Endometrial microvascular endothelial cells (primary cell): Measurements from ENCODE around the gene DHDDS. TPM values are rescaled to one million over a fixed set of nuclear protein-coding genes. Genes with fewer than 3 reads are reported as not detected.
"Not testable (repeated sequence)": the region's sequence is repeated elsewhere in the genome, so short reads cannot be mapped to it uniquely, and the experiment has no call there.

Source experiments
- in situ Hi-C: cut with HindIII; loops from 2 replicates; pipeline ENCODE4 v1.10.0; 2017; ENCODE audit warnings: low sequenced_read_pairs, low pct_unique_long_range_greater_than_20kb; ENCODE audit errors: inconsistent ontology term
- total RNA-seq: library from RNA; depleted of rRNA; stranded (reverse); fragments of >200 nt; gene quantifications from one replicate; pipeline ENCODE4 v1.2.3, GENCODE V29; 2015; ENCODE audit errors: inconsistent ontology term

DHDDS gene
- total RNA-seq, 1 donor from 2014 or later, result 65.2 TPM

DNA sequence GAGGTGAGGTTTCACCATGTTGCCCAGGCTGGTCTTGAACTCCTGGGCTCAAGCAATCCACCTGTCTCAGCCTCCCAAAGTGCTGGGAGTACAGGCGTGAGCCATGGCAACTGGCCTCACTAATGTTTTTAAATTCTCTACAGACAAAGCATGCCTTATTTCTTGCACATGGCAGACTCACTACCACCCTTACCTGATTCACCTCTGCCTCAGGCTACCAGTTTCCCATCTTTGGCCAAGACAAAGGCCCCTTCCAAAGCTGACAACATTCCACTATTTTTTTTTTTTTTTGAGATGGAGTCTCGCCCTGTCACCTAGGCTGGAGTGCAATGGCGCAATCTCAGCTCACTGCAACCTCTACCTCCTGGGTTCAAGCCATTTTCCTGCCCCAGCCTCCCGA lies 83.7 kb downstream of the DHDDS start:
- in situ Hi-C loops, result not testable (repeated sequence)

DNA sequence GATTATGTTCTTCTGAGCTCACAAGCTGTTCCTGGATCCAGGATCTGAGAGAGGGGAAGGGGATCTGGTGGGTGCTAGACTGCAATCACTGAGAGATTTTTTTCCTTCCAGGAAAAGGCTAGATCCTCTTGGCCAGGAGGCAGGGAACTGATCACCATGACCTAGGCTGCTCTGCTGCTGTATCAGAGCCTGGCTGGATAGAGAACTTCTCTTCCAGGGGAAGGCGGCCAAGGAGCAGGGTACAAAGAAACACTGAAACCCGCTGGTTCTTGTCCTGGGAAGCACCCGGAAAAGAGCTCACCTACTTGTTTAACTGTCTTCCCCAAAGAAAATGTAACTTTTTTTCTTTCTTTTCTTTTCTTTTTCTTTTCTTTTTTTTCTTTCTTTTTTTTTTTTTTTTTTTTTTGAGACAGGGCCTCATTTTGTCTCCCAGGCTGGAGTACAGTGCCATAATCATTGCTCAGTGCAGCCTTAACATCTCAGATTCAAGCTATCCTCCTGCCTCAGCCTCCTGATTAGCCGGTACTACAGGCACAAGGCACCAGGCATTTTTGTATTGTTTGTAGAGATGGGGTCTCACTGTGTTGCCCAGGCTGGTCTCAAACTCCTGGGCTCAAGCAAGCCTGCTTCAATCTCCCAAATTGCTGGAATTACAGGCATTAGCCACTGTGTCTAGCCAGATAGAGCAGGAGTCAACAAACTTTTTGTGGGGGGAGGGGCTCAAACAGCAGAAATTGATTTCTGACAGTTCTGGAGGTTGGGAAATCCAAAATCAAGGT lies 85.1 kb downstream of the DHDDS start:
- in situ Hi-C loops, result no loop called here

DNA sequence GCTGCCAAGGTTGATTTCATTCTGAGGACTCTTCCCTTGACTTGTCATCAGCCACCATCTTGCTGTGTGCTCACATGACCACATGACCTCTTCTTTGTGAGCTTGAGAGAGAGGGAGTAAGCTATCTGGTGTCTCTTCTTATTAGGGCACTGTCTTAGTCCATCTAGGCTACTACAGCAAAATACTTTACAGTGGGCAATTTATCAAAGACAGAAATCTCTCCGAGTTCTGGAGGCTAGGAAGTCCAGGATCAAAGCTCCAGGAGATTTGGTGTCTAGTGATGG lies 85.6 kb downstream of the DHDDS start:
- in situ Hi-C loops, result no loop called here

DNA sequence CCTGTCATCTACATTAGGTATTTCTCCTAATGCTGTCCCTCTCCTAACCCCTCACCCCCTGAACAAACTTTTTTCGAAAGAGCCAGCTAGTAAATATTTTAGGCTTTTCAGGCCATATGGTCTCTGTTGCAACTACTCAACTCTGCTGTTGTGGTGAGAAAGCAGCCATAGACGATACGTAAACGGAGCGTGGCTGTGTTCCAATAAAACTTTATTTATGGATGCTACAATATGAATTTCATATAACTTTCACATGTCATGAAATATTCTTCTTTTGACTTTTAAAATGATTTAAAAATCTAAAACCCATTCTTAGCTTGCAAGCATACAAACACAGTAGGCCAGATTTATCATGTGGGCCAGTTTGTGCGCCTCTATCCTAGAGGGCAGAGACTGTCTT lies 86.2 kb downstream of the DHDDS start:
- in situ Hi-C loops, result no loop called here

DNA sequence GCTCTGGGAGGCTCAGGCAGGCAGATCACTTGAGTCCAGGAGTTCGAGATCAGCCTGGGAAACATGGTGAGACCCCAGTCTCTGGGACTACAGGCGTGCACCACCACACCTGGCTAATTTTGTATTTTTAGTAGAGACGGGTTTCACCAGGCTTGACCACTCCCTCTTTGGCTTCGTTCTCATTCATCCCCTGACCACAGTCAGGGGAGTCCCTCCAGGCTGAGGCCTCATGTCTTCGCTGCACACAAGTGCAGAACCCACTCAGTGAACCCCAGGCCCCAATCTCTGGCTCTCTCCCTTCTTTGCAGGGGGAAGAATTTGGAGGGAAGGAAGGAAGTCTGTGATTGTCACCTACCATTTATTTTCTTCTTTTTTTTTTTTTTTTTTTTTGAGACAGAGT lies 88.2 kb downstream of the DHDDS start:
- in situ Hi-C loops, result no loop called here

Other genes with a start within 250 kb of the DHDDS start
- not detected for gene CATSPER4, start 241.7 kb upstream of the DHDDS start, total RNA-seq
- gene CEP85, start 198.1 kb upstream of the DHDDS start, total RNA-seq, result 11.7 TPM
- 165 TPM for gene SH3BGRL3, start 152.2 kb upstream of the DHDDS start, total RNA-seq
- gene UBXN11, start 125.7 kb upstream of the DHDDS start, total RNA-seq, result 2.6 TPM
- not detected for gene CD52, start 114.4 kb upstream of the DHDDS start, total RNA-seq
- gene CRYBG2, start 78.2 kb upstream of the DHDDS start, total RNA-seq, result not detected
- gene ZNF683, start 59.6 kb upstream of the DHDDS start, total RNA-seq, result not detected
- not detected for gene LIN28A, start 21.5 kb upstream of the DHDDS start, total RNA-seq
- gene HMGN2, start 40.1 kb downstream of the DHDDS start, total RNA-seq, result 460 TPM
- 31.8 TPM for gene RPS6KA1, start 97.4 kb downstream of the DHDDS start, total RNA-seq